NCI-H146 treated with DMSO at 0.1 percent for 48 hours (cell line): Measurements from ENCODE around the gene FAM20A.

ENCODE experiments used
- DNase-seq: peaks from one replicate; lab custom pipeline; 2025; ENCODE audit not compliant: unreplicated experiment; lab: John Stamatoyannopoulos, UW

The FAM20A gene

GRCh38 chr17:68600931-68601564 lies at the start of gene FAM20A:
Gene FAM20A (minus strand): TSS chr17:68601367. CDS start chr17:68600666, 701 bp downstream.
- no peak for DNase-seq

DNA sequence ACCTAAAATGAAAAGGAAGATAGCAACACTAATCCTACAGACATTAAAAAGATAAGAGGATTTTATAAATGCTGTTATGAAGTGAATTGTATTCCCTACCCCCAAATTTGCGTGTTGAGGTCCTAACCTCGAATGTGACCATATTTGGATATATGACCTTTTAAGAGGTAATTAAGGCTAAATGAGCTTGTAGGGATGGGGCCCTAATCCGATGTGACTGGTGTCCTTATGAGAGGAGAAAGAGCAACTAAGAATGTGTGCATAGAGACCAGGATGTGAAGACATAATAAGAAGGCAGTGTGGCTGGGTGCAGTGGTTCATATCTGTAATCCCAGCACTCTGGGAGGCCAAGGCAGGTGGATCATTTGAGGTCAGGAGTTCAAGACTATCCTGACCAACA lies 48.2 kb upstream of the FAM20A start:
- no peak for DNase-seq

DNA sequence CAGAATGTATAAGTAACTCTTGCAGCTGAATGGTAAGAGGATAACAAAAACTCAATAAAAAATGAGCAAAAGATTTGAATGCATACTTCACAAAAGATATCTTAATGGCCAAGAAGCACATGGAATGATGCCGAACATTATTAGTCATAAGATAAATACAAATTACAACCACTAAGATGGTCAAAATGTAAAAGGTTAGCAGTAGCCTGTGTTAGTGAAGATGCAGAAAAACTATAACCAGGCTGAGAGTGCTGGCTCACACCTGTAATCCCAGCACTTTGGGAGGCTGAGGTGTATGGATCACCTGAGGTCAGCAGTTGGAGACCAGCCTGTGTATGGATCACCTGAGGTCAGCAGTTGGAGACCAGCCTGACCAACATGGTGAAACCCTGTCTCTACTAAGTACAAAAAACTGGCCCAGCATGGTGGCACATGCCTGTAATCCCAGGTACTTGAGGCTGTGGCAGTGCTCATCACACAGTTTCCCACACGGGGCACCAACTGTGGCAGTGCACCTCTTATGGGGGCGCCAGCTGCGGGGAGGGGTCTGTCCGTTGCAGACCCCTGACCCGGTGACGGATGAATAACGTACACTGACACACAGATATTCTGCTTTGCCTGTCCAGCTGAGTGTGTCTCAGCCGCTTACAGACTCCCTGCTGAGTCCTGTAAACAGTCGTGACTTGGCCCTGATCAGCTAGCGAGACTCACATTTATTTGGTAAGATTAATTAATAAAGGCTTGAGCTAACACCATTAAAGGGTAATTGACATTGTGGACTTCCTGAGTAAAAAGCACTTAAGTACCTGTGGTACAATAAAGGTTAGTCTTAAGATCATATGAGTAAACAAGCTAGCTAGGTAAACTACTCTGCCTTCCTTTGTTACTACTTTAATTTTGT lies 45.7 kb upstream of the FAM20A start:
- no peak for DNase-seq

DNA sequence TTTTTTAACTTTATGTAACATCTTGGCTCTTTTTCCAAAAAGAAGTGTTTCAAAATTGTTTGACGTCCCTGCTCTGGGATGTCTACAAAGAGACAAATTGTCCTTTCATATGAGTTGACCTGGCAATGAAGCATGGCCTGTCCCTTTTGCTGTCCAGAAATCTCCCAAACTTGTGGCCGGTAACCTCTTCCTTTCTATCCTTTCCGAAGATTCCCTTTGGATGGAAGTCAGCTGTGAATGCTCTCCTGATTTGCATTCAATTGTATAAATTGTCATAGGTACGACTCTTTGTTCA lies 40.9 kb upstream of the FAM20A start:
- DNase-seq, result no peak

DNA sequence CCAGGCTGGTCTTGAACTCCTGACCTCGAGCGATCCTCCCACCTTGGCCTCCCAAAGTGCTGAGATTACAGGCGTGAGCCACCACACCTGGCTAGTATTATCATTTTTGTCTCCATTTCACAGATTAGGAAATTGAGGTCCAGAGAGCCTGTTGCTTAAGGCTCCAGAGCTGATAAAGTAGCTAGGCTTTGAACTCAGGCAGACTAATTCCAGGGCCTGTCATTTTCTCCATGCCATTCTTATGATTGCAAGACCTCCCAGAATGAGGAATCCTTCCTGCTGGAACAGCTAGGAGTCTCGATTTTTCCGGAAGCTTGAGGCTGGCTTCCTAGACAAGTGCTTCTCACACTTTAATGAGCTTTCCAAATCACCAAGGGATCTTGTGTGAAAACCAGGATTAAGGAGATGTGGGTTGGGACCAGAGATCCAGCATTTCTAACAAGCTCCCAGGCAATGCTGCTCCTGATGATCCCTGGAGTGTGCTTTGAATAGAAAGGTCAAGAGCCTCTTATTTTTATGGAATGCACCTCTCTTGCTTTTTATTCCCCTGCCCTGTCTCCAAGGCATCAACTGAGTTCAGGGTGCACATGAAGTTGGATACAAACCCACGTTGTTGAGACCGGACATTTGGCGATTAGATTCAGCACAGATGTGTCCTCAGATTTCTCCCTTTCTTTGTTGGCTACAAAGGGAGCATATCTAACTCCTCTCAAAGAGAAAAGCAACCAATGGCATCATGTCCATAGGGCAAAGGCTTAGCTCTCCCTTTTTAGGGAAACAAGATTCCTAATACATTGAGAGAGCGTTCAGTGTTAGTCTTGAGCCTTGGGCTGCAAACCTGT lies 40.3 kb upstream of the FAM20A start:
- DNase-seq, result no peak

GRCh38 chr17:68640242-68640989 lies 39.2 kb upstream of the FAM20A start:
- no peak for DNase-seq

DNA sequence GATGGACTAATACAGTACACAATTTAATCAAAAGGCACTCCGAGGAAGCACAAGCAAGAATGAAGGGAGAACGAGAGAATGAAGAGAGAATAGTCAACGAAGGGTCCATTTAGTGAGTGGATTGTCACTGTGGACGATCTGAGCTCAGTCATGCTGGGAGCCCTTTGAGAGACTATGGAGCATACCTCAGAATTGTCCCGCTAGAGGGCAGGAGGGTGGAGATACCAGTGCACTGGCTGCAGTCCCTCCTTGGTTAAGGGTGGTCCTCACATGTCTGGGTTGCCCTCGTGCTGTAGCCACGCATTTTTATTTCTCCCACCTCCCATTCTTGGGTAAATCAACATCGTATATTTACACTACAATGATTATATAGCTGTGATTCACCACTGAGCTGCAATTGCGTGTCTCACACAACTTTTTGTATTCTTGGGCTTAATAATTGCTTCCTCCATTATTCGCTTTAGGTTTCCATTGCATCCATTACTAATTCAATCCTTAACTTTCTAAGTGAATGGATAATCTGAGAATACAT lies 33.2 kb upstream of the FAM20A start:
- DNase-seq, result no peak

DNA sequence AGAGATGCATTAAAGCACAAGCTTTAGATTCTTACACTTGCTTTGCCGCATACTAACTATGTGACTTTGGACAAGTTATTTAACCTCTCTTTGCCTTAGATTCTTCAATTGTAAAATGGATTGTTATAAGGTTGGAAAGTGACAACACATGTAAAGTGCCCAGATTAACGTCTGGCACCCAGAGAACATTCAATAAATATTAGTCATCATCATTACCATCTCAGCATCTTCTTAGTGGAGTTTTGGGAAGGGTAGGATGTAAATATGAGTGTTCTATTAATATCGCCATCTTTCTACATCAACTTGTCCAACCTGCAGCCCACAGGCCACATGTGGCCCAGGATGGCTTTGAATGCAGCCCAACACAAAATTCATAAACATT lies 27.4 kb upstream of the FAM20A start:
- DNase-seq, result no peak

DNA sequence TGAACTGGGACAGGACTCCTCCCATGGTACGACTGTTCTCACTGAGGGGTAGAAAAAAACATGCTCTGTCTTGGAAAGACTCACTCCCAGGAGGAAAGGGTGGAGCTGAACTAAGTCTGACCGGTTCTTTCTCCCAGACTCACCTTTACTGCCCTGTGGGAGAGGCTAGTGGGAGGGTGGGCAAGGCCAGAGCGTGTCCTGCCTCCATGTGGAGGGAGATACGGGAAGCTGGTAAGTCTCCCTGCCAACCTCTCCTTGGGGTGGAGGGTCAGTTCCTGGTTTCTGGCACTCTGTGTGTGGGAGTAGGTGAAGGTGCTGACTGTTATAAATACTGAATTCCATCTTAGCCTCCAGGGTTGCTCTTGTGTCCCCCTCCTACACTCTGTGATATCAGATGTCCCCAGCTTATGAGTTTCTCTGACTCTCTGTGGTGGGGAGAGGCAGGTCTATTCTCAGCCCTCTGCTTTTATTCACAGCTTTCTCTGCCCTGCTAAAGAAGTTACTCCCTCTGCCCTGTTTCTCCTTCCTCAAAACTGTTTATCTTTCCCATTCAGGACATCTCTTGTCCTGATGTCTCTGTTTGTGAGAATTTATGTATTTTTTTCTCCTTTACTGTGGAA lies 26.9 kb upstream of the FAM20A start:
- DNase-seq, result no peak

DNA sequence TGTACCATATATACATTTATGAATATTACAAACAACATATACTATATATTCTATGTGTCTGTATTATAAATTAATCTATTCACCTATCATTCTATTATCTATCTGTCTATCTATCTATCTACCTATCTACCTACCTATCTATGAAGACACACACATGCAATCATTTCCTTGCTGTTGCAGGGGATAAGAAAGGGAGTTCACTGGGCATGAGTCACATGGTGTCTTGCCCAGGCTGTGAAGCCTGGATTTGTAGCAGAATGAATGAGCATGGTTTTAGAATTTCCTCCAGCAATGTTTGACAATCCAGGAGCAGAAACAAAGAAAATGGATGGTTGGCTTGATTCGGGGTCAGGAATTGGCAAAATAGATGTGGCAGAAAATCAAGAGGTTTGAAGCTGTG lies 23.2 kb upstream of the FAM20A start:
- no peak for DNase-seq

DNA sequence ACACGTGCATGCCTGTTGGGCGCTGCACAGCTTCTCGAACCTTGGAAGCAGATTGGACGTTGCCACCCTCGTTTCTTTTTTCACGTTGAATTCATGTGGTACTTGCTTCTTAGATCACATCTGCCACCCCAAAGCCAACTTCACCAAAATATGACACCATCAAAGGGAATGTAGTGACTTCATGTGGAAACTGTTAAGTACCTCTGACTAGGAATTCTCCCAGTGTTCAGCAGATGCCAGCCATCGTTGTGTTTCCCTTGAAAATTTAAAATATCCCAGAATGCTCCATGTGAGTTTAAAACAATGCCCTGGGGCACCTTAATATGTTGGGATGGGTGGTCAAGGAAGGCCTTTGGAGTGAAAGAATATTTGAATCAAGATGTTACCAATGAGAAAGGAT lies 22.6 kb upstream of the FAM20A start:
- DNase-seq, result no peak

DNA sequence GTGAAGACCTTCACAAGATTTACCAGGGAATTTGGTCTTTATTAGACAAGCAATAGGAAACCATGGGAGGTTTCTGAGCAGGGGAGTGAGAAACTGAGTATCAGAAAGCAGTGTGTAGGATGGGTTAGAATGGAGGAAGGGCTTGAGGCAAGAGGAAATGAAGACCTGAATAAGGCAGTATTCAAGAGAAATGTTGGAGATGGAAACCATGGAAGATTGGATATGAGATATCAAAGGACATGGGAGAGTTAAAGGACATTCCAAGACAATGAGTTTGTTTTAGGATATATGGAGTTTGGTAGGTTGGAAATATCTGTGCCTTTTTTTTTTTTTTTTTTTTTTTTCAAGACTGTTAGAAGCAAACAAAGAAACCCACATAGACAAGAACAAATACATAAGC lies 21.3 kb upstream of the FAM20A start:
- DNase-seq, result no peak

GRCh38 chr17:68621065-68621464 lies 19.9 kb upstream of the FAM20A start:
- no peak for DNase-seq

GRCh38 chr17:68616334-68616733 lies 15.2 kb upstream of the FAM20A start:
- DNase-seq, result no peak

DNA sequence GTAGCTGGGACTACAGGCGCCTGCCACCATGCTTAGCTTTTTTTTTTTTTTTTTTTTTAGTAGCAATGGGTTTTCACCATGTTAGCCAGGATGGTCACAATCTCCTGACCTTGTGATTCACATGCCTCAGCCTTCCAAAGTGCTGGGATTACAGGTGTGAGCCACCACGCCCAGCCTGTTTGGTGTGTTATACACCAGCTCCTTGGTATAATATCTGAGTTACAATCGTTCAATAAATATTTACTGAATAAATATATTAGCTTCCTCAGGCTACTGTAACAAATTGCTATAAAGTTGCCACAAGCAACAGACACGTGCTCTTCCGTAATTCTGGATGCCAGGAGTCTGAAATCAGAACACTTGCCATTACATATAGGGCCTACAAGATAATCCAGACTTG lies 13.6 kb upstream of the FAM20A start:
- no peak for DNase-seq

- DNase-seq, result no peak
Observed at GRCh38 chr17:68613739-68614298, 12.7 kb upstream of the FAM20A start.

DNA sequence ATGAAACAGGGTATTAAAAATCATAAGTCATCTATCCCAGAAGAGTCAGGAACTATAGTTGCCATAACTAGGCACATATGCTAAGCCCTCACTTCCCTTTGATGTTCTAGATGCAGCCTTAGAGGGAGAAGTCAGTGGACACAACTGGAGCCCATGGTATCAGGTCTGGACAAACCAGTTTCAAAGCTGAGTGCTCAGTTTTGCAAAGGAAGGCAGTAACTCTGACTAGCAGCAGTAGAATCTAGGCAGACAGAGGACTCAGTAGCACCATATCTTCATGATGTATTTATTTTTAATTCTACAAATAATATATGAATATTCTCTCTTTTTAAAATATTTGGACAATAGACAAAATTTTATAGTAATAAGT lies 11.7 kb upstream of the FAM20A start:
- DNase-seq, result no peak

DNA sequence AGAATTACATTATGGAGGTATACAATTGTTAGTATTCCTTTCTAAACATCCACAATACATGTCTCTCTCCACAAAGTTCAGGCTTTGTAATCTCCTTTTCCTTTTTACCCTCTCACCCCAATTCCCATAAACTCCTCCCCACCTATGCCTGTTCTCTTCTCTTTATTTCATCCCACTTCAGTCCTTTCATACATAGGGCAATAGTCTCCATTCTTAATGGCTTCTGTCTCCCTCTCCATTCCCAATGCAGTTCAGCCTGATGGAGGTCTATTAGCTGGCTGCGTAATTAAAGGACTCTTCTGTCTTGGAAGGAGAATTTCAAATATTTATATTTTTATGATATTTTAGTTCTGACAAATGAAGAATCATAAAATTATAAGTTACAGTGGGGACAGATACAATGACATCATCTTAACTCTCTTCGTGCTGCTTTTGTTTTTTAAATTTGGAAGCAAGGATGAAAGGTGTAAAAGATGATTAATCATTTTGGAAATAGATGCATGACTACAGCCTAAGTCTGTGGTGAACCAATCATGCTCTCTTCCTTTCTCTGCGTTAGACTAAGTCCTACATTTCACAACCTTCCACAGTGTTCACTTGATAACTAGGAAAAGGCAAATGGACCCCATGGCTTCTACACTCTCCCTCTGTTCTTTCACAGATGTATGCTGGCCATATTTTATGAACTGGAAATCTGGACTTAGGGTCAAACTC lies 11.2 kb upstream of the FAM20A start:
- no peak for DNase-seq

GRCh38 chr17:68611353-68612208 lies 10.4 kb upstream of the FAM20A start:
- no peak for DNase-seq
